Fibroblast of the aortic adventitia (primary cell): ENCODE results near the gene ZNF423. TPM values are rescaled to one million over a fixed set of nuclear protein-coding genes. Genes with fewer than 3 reads are reported as not detected.
"Not testable (repeated sequence)": the region's sequence is repeated elsewhere in the genome, so short reads cannot be mapped to it uniquely, and the experiment has no call there.

Source experiments
- DNase-seq: peaks from one replicate; pipeline ENCODE4 v3.0.0-alpha.2; 2010; ENCODE audit warnings: low read depth
- H3K4me3 ChIP-seq: 2 replicates; pipeline ENCODE4 v1.5.1; 2011; ENCODE audit warnings: low read depth, mild to moderate bottlenecking, control low read depth, low read length, moderate library complexity
- CTCF ChIP-seq: IDR thresholded peaks from 2 replicates; pipeline ENCODE4 v1.5.1; 2011; ENCODE audit warnings: mild to moderate bottlenecking, low read length, control low read depth, inconsistent platforms; ENCODE audit not compliant: insufficient read depth
- total RNA-seq: library from RNA; depleted of rRNA; stranded (reverse); fragments of >200 nt; gene quantifications from 2 replicates; pipeline ENCODE4 v1.2.3, GENCODE V29; 2012; ENCODE audit warnings: low replicate concordance

Gene ZNF423
- total RNA-seq, 1 donor: 13.5 TPM

- no peak for DNase-seq
- no peak overlapping the region for H3K4me3 ChIP-seq
- TF ChIP-seq CTCF: no peak
Observed at GRCh38 chr16:49567950-49568349, 288.0 kb downstream of the ZNF423 start.

- H3K4me3 ChIP-seq: no peak overlapping the region
- DNase-seq: no peak
- no peak for TF ChIP-seq CTCF
Observed at GRCh38 chr16:49566432-49566831, 289.5 kb downstream of the ZNF423 start.

- no peak overlapping the region for H3K4me3 ChIP-seq
- DNase-seq: no peak
Observed at GRCh38 chr16:49564496-49565229, 291.2 kb downstream of the ZNF423 start.

GRCh38 chr16:49563666-49564065 is 292.2 kb downstream of the ZNF423 start:
- H3K4me3 ChIP-seq: no peak overlapping the region
- TF ChIP-seq CTCF: no peak
- DNase-seq: no peak

More at GRCh38 chr16:49564496-49565229, 291.2 kb downstream of the ZNF423 start:
- no peak for TF ChIP-seq CTCF

- not testable (repeated sequence) for H3K4me3 ChIP-seq, DNase-seq
Observed at GRCh38 chr16:49562894-49563293, 293.0 kb downstream of the ZNF423 start.

- no peak for TF ChIP-seq CTCF
- DNase-seq: no peak
- no peak overlapping the region for H3K4me3 ChIP-seq
Observed at GRCh38 chr16:49562228-49562627, 293.7 kb downstream of the ZNF423 start.

GRCh38 chr16:49560004-49560830 is 295.7 kb downstream of the ZNF423 start:
- TF ChIP-seq CTCF: no peak
- peak overlapping the region; percentile 17 for H3K4me3 ChIP-seq
- DNase-seq: peak; percentile 89
